T-helper 17 cell (primary cell): ENCODE results near the gene SRGAP2B. TPM values are rescaled to one million over a fixed set of nuclear protein-coding genes. Genes with fewer than 3 reads are reported as not detected.
"Not testable (repeated sequence)": the region's sequence is repeated elsewhere in the genome, so short reads cannot be mapped to it uniquely, and the experiment has no call there.

Experiments
- ATAC-seq: fragments of 150-1000 bp; cut with Tn5 transposase; 2 replicates; pipeline ENCODE4 v1.10.0; 2021; ENCODE audit warnings: mild to moderate bottlenecking, moderate library complexity
- DNase-seq, 3 donors: peaks; one replicate each; pipeline versions ENCODE4 v3.0.0 to v3.0.0-alpha.2; 2020 to 2021
- H3K9me3 ChIP-seq: one replicate; pipeline ENCODE4 v1.7.0; 2013; ENCODE audit warnings: low read length, mild to moderate bottlenecking; ENCODE audit not compliant: control insufficient read depth, poor library complexity, severe bottlenecking
- H3K27ac Mint-ChIP-seq: one replicate; pipeline ENCODE4 v1.8.0; 2022; ENCODE audit warnings: mild to moderate bottlenecking, moderate library complexity, mixed read lengths
- H3K27me3 Mint-ChIP-seq: one replicate; pipeline ENCODE4 v1.8.0; 2022; ENCODE audit warnings: mixed read lengths
- H3K36me3 Mint-ChIP-seq: one replicate; pipeline ENCODE4 v1.8.0; 2022; ENCODE audit warnings: low read depth, mixed read lengths
- H3K4me1 Mint-ChIP-seq: one replicate; pipeline ENCODE4 v1.8.0; 2022; ENCODE audit warnings: mild to moderate bottlenecking, mixed read lengths
- H3K4me3 Mint-ChIP-seq: one replicate; pipeline ENCODE4 v1.8.0; 2022; ENCODE audit warnings: mild to moderate bottlenecking, moderate library complexity, mixed read lengths
- total RNA-seq, 4 donors: library from RNA in 2 of 4; stranded (reverse) in 2 of 4; gene quantifications; one replicate each; pipeline ENCODE4 v1.2.3 and lab custom pipeline; 2022 to 2026

SRGAP2B gene
- total RNA-seq, 2 donors from 2014 or later: 22.5 to 23.0 TPM

DNA sequence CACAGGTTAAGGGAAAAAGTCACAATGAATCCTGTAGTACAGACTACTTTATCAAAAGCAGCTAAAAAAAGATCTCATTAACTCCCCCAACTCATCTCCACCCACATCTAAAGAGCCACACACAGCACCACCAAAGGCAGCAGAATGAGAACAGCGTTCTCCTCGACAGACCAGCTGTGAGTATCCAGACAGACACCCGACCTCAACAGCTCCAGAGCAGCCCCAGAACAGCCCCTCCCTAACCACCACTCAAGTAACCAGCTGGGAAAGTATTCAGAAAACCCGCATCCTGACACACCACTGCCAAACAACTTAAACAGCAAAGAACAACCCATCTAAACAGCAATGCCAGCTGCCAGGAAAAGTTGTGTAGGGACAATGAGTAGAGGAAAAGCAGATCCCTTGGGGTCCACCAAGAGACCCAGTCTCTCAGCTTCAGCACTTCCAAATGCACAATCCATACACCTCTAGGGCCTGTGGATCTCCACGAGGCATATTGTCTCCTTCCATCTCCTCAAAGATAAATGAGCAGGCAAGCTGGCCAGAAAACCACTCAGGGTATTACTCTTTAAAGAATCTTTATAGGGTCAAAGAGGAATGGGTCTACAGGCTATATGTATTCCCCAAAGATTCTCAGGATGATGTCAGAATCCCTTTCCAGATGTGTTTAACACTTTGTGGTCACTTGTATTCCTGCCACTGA lies 49.4 kb downstream of the SRGAP2B start:
- ATAC-seq, H3K27ac Mint-ChIP-seq, H3K4me1 Mint-ChIP-seq, DNase-seq, H3K9me3 ChIP-seq, H3K4me3 Mint-ChIP-seq, H3K36me3 Mint-ChIP-seq, H3K27me3 Mint-ChIP-seq: not testable (repeated sequence)

DNA sequence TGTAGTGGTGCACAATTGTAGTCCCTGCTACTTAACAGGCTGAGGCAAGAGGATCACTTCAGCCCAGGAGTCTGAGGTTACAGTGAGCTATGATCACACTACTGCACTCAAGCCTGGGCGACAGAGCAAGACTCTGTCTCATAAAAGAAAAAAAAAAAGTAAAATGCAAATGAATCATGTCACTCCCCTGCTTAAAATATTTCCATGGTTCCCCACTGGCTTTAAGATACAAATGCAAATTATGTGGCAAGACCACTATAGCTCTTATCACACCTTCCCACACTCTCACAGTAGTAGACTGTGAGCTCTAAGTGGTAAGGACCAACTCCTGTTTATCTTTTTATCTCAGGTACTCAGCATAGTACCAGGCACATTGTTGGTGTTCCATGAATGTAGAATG lies 53.6 kb downstream of the SRGAP2B start:
- DNase-seq, H3K4me1 Mint-ChIP-seq, H3K27ac Mint-ChIP-seq, H3K4me3 Mint-ChIP-seq, H3K27me3 Mint-ChIP-seq, H3K36me3 Mint-ChIP-seq, H3K9me3 ChIP-seq: not testable (repeated sequence)
- ATAC-seq: peak; percentile 66

DNA sequence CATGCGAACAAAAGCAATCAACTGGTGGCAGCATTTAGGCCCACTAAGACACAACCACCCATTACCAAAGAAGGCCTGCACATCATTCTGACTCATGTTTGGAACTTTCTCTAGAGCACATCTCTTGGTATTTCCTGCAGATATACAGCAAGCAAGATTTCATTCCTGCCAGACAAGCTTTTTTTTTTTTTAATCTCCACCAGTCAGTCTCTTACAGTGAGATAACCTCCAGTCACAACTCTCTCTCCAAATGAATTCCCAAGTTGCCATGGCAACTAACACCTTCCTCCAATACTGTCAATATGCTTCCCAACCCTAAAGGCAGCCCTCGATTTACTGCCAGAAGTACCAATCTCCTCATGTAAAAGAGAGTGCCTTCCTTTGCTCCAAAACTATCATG lies 59.1 kb downstream of the SRGAP2B start:
- not testable (repeated sequence) for ATAC-seq, DNase-seq, H3K9me3 ChIP-seq, H3K4me3 Mint-ChIP-seq, H3K4me1 Mint-ChIP-seq, H3K36me3 Mint-ChIP-seq, H3K27me3 Mint-ChIP-seq, H3K27ac Mint-ChIP-seq

DNA sequence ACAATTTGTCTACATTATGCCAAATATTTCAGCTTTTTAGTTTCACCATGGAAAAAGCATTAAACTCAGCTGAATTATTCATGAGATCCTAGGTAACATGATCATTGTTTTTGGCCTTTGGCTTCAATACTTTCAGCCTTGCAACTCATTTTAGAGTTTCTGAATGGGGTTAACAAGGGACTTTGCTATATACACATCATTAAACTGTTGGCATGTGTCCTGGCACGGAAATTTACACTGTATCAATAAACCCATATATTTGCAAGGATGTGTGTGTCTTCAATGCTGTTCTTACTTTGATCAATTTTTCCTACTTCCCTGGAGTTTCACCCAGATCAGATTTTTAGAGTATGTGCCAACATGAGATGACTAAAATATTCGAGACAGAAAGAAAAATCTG lies 61.6 kb downstream of the SRGAP2B start:
- ATAC-seq, H3K27me3 Mint-ChIP-seq, H3K4me1 Mint-ChIP-seq, DNase-seq, H3K36me3 Mint-ChIP-seq, H3K4me3 Mint-ChIP-seq, H3K27ac Mint-ChIP-seq, H3K9me3 ChIP-seq: not testable (repeated sequence)

DNA sequence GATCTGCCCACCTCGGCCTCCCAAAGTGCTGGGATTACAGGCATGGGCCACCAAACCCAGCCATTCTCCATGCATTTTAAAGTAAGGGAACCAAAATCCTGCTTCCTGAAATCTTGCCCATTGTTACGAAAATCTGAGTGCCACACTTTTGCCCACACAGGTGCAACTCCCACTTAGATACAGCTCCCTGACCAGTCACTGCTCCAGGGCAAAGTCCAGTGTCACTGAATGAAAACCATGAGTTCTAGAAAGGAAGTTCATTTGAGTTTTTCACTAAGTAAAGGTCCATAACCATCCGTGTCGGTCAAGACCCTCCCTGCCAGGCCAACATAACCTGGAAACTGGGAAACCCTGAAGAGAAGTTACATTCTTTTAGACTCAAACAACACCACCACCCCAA lies 67.9 kb downstream of the SRGAP2B start:
- H3K27ac Mint-ChIP-seq, H3K9me3 ChIP-seq, DNase-seq, H3K27me3 Mint-ChIP-seq, H3K36me3 Mint-ChIP-seq, H3K4me3 Mint-ChIP-seq, H3K4me1 Mint-ChIP-seq, ATAC-seq: not testable (repeated sequence)

DNA sequence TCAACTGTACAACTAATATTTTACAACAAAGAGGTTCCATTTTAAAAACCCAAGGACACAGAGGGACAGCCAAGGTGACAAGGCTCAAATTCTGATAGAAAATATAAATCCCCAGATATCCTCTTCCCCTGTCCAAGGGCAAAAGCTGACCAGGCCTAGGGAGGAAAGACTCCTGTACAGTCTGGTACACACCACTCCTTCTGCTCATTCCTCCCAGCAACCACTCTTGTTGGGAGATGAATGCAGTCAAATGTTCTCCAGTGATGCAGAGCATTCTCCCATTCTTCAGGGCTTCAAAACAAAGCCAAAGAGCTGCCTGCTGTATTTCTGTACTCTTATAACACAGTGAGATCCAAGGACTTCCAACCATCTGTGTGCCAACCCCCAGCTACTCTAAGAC lies 69.8 kb downstream of the SRGAP2B start:
- not testable (repeated sequence) for DNase-seq, ATAC-seq, H3K9me3 ChIP-seq, H3K27ac Mint-ChIP-seq, H3K4me3 Mint-ChIP-seq, H3K36me3 Mint-ChIP-seq, H3K27me3 Mint-ChIP-seq, H3K4me1 Mint-ChIP-seq

DNA sequence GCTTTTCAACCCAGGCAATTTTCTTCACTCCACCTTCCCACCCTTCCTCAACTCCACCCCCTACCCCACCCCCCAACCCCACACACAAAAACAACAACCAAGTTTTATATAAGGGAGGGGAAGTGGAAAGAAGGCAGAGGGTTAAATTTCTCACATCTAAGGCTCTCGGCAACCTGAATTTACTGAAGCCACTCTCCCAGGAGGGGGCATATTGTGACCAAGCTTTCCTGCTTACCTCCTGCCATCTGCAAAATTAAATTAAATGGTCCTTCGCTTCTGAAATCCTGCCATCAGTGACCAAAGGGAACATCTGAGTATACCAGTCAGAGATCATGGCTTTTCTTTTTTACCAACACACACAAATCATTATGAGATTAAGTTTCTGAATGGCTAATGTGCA lies 72.9 kb downstream of the SRGAP2B start:
- not testable (repeated sequence) for DNase-seq, ATAC-seq, H3K27ac Mint-ChIP-seq, H3K27me3 Mint-ChIP-seq, H3K36me3 Mint-ChIP-seq, H3K9me3 ChIP-seq, H3K4me3 Mint-ChIP-seq, H3K4me1 Mint-ChIP-seq

DNA sequence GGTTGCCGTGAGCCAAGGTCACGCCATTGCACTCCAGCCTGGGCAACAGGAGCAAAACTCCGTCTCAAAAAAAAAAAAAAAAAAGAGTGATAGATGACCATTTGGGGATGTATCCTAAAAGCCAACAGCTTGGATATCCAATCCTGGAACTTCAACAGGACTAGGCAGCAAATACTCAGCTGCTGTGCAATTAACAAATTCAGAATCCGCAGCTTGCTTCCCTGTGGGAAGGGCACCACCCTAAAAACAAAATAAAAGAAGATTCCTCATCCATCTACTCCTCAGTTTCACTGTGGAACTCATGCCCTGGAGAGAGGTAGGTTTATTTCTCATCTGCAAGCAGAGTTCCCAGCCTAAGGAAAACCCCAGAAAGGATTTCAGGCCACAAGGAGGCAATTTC lies 73.4 kb downstream of the SRGAP2B start:
- DNase-seq, H3K27ac Mint-ChIP-seq, ATAC-seq, H3K4me3 Mint-ChIP-seq, H3K9me3 ChIP-seq, H3K27me3 Mint-ChIP-seq, H3K36me3 Mint-ChIP-seq, H3K4me1 Mint-ChIP-seq: not testable (repeated sequence)

DNA sequence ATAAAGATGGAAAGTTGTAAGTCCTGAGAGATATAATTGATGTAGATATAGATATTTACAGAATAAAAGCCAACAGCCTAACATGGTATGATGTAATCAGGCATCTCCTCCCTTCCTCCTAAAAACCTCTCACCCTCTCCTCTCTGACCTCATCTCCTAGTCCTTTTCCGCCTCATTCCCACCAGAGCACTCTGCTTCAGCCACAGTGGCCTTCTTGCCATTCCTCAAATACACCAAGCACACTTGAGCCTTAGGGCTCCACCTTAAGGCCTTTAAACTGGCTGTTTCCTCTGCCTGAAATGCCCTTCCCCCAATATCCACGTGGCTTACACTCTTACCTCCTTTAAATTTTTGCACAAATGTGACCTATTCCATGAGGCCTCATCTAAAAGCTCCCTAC lies 75.4 kb downstream of the SRGAP2B start:
- not testable (repeated sequence) for H3K27ac Mint-ChIP-seq, H3K36me3 Mint-ChIP-seq, H3K9me3 ChIP-seq, DNase-seq, ATAC-seq, H3K4me1 Mint-ChIP-seq, H3K27me3 Mint-ChIP-seq, H3K4me3 Mint-ChIP-seq

DNA sequence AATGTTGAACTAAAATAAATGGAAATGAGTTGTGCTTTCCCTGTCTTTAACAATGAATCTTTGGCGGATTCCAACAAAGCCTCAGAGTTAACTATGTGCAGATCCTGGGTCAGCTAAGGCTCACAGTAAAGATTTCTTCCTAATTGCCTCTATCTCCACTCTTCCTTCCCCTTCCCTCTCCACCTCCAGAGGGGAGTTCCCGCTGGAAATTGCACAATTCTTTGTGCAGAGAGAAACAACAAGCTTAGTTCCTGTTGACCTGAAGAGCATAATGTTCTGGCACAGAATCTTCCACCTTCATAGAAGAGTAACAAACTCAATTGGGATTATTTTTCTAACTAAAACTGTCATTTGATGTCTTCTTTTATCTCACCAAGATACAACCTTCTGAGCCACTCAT lies 77.4 kb downstream of the SRGAP2B start:
- ATAC-seq, H3K4me1 Mint-ChIP-seq, DNase-seq, H3K27ac Mint-ChIP-seq, H3K27me3 Mint-ChIP-seq, H3K4me3 Mint-ChIP-seq, H3K9me3 ChIP-seq, H3K36me3 Mint-ChIP-seq: not testable (repeated sequence)

DNA sequence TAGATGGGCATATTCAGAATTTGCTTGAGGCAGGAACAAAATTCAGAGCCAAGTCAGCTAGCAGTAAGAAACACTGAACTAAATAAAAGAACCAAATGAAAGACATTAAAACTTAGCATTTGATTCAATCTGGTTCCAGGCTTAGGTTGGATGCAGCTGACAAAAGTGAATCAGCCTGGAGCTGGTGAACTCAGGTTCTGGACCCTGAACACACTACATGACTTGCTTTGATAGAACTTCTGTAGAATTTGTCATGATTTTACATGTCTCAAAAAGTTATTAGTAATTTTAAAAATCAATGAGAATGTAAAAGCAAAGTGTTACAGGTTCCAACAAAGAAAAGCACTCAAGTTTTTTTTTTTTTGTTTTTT lies 78.7 kb downstream of the SRGAP2B start:
- H3K36me3 Mint-ChIP-seq, H3K4me1 Mint-ChIP-seq, DNase-seq, H3K9me3 ChIP-seq, ATAC-seq, H3K27me3 Mint-ChIP-seq, H3K4me3 Mint-ChIP-seq, H3K27ac Mint-ChIP-seq: not testable (repeated sequence)

DNA sequence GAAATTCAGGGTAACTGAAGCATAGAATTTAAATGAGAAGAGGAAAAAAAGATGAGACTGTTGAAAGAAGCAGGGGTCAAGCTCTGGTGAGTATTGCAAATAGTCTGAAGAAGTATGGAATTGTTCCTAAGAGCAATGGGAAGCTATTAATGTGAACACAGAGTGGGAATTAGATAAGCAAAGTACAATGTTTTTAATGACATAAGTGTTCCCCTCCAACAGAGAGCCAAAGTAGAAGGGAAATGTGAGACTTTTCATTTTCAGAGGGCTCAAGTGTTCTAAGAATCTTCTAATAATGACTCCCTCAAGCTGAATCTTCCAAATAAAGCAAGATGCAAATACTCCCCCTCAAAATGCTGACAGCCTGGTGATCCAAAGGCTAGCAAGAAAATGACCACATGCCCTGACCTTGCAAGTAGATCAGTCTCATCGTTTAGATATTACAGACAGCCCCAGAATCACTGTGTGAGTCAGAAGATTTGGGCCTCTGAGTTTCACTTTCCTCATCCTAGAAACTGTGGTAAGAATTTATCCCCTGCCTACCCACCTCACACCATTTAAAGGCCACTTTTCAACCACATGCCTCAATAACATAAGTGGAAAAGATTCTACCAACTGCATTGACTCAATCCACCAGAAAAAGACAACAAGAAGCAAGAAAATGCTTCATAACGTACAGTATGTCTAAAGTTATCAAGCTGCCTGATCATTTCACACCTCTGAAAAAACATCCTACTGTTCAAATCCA lies 79.2 kb downstream of the SRGAP2B start:
- ATAC-seq: peak; percentile 50
- not testable (repeated sequence) for H3K27me3 Mint-ChIP-seq, H3K36me3 Mint-ChIP-seq, H3K9me3 ChIP-seq, H3K4me1 Mint-ChIP-seq, H3K4me3 Mint-ChIP-seq, DNase-seq, H3K27ac Mint-ChIP-seq

DNA sequence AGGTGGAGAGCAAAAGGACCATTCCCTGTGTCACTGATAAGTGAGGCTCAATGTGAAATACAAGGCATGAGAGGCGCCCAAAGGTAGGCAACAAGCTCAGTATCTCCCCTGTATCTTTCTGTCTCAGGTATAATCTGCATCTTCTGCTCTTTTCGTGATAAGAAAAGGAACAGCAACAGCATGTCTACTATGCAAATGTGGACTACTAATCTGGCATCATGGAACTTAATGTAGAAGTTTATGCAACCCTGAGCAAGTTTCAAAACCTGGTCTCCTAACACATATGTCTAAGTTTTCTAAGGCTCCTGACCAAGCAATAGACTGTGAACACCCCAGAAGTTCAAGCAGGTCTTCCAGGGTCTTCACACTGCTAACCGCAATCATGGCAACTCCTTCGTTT lies 81.8 kb downstream of the SRGAP2B start:
- not testable (repeated sequence) for H3K27ac Mint-ChIP-seq, H3K9me3 ChIP-seq, H3K36me3 Mint-ChIP-seq, H3K4me3 Mint-ChIP-seq, ATAC-seq, DNase-seq, H3K4me1 Mint-ChIP-seq, H3K27me3 Mint-ChIP-seq

DNA sequence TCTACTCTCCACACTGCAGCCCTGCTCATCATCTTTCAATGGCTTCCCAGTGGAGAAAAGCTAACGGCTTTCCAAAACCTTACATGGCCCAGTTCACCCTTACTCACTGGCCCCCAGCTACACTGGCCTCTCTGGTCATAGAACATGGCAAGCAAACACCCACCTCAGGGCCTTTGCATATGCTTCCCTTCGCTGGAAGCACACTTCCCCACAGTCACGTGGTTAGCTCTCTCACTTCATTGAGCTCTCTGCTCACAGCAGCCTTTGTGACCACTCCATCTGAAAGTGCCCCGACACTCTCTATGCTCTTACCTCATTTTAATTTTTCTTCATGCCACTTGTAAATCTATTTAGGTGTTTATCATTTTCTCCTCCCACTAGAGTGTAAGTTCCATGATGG lies 83.3 kb downstream of the SRGAP2B start:
- DNase-seq, H3K27ac Mint-ChIP-seq, H3K27me3 Mint-ChIP-seq, H3K4me1 Mint-ChIP-seq, H3K9me3 ChIP-seq, H3K4me3 Mint-ChIP-seq, H3K36me3 Mint-ChIP-seq, ATAC-seq: not testable (repeated sequence)
